GM18858 (cell line): ENCODE results near the gene AMPD2.

ENCODE experiments used
- ATAC-seq: cut with Tn5 transposase; IDR thresholded peaks from one replicate; pipeline ENCODE4 v1.9.1; 2021; ENCODE audit not compliant: unreplicated experiment

Gene AMPD2

DNA sequence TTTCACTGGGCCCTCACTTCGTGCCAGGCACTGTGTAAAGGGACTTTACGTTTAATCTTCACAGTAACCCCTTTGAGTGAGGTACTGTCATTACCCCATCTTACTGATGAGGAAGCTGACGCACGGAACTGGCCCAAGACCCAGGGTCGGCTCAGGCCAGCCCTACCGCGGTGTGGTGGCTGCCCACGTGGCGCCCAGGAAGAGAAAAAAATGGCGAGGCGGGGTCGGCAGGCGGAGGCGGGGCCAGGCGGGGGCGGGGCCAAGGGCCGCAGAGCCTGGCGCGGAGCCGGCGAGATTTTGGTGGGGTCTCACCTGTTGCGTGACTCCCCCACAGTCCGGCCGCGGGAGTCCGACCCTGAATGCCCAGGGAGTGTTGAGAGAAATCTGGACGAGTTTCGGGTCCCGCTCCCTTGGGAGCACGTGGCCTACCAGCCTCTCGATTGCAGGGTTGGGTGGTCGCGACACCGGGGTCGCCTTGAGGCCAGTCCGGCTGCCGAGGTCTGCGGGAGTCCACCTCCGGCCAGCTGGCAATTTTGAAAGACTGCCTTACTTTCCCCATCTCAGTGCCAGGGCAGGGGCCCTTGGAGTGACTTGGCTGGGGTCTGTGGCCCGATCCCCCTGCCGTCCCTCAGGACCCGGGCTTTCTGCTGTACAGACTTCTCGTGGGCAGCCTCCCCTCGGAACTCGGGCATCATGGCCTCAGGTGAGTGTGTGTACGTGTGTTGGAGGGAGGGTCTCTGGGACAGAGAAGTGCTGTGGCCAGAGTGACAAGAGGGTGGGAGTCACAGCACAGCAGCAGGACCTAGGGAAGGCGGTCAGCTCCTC, at the start of gene AMPD2, which contains the start of gene GNAT2:
Gene AMPD2, plus strand, starts transcription at position 262 of the 825 bp plus-strand sequence. CDS start 1,339 bp downstream, outside the sequence.
Gene GNAT2, minus strand, starts transcription at position 41 of the 825 bp plus-strand sequence. CDS start 6,746 bp downstream, outside the sequence.
- ATAC-seq: no peak

DNA sequence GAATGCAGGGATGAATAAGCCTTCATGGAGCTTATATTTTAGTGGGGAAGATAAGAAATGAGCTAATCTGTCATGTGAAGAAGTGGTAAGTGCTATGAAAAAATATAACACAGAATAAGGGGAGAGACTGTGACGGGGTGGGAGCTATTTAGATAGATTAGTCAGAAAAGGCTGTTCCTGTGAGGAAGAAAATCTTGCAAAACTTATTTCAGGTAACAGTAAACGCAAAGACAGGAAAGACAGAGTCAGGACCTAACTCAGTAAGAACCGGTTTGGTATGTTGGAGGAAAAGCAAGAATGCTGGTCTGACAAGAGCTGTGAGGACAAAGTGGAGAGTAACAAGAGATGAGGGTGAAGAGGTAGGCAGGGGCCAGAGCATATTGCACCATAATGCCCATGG, 49.2 kb upstream of the AMPD2 start:
- ATAC-seq: no peak

DNA sequence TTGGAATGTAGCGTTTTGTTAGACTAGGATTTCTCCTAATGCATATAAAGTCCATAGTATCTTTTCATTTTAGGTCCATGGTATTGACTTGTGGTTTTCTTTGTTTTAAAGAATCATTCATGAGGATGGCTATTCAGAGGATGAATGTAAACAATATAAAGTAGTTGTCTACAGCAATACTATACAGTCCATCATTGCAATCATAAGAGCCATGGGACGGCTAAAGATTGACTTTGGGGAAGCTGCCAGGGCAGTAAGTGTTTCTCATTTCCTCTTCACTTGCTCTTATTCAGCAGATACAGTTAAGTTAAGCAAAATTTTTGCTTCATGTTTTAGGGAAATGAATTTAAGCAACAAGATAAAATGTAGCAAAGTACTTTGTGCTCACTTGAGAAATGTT, 45.9 kb upstream of the AMPD2 start:
- ATAC-seq: no peak

DNA sequence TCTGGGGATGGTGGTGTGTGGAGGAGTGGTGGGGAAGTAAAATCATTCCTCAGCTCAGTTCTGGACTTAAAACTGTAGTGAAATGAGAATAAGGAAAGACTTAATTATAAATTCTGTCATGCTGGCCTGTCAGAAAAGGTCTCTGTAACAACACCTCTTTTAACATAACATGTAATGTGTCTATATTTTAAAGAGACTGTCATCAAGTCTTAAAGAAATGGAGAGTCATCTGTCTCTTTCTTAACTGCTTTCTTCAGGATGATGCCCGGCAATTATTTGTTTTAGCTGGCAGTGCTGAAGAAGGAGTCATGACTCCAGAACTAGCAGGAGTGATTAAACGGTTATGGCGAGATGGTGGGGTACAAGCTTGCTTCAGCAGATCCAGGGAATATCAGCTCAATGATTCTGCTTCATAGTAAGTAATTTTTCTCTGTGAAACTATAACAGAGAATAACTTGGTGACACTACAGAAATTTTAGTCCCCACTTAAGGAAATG, 40.6 kb upstream of the AMPD2 start:
- no peak for ATAC-seq

DNA sequence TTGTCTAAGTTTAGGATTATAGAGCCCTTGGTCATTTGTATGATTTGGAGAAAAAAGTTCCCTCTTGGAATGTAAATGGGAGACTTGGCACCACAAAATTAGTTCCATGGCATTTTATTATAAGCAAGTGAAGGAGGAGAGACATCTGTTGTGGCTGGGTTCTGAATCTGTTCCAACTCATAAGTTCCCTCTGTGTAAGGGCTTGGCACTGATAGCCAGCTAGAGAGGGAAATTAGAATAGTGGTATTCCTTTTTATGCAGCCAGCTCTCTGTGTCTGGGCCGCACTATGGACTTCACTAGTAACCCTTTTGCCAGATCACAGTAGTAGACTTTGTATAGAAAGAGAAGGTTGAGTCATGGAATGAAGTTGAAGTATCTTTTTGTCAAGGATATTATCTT, 40.1 kb upstream of the AMPD2 start:
- no peak for ATAC-seq

DNA sequence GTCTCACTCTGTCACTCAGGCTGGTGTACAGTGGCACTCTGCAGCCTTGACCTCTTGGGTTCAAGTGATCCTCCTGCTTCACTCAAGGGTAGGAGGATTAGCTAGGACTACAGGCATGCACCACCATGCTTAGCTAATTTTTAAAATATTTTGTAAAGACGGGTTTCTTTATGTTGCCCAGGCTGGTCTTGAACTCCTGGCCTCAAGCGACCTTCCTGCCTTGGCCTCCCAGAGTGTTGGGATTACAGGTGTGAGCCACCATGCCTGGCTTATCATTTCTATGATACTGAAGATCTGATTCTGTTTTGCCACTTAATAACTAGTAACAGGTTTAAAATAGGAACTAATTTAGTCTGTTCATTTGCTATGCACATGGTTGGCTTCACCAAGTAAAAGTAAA, 37.6 kb upstream of the AMPD2 start:
- ATAC-seq: no peak

DNA sequence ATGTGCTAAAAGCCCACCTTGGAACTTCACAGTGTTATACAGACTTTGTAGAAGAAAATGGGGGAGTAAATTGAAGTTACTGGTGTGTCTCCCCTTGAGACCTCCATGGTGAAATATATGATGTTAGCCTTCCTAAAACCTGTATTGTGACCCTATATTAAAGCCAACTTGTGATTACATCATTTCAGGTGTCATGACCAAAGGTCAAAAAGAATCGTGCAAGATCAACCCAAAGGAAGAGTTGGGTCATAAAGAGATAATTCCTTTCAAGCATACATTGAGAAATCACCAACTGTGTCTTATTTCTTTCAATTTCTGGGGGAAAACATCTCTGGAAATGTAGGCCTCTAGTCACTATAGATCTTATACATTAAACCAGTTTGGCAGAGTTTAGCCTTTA, 34.9 kb upstream of the AMPD2 start:
- no peak for ATAC-seq

DNA sequence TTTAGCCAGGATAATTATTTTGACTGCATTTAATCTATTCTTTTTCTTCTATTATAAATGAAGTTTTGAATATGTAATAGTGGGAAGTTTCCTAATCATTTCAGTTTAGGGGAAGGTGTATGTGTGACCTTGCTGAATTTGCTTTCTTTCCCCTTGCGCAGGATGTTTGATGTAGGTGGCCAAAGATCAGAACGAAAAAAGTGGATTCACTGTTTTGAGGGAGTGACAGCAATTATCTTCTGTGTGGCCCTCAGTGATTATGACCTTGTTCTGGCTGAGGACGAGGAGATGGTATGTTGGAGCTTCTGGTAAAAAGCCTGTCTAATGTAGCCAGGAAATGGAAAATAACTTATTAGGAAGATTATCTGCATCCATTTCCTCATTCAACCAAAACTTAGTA, 33.6 kb upstream of the AMPD2 start:
- ATAC-seq: no peak

DNA sequence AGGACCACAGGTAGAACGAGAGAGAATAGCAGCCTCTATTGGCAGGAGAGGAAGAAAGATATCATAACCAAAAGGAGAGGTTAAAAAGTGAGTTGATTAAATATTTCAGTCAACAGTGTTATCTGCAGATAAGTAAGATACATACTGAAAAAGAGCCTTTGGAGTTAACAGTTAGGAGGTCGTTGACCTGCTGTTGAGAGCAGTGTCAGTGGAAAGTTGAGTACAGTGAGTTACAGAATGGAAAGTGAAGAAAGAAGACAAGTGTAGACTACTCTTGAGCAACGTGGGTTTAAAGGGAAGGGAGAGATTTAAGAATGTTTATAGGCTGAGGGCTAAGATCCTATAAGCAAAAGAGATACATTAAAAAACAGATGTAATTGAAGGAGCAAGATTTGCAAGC, 30.5 kb upstream of the AMPD2 start:
- no peak for ATAC-seq

DNA sequence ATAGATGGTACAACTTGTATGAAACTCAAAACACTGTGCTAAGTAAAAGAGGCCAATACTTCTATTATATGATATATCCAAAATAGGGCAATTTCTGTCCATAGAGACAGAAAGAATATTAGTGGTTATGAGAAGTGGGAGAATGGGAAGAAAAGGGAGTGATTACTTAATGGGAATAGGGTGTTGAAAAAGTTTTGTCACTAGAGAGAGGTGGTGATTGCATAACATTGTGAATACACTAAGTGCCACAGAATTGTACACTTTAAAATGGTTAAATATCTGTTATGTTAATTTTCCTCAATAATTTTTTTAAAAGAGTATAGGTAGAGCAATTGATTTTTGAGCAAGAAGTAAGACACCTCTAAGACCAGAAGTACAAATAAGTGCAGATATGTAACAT, 30.0 kb upstream of the AMPD2 start:
- no peak for ATAC-seq

DNA sequence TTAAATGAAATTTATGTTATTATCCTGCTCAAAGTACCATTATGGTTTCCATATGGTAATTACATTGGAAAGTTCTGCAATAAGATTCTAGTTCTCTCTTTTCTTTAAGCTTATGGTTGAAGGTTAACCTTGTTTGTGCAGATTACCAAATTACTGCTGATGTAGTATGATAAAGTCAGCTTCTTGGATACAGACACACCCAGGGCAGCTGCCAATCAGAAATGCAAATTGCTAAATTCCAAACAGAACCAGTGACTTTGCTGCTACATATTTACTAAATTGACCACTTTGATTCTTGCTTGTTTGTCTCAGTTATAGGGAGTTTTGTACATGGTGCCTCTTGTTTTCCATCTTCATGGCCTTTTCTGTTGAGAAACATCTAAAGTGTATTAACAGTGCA, 26.7 kb upstream of the AMPD2 start:
- ATAC-seq: no peak

DNA sequence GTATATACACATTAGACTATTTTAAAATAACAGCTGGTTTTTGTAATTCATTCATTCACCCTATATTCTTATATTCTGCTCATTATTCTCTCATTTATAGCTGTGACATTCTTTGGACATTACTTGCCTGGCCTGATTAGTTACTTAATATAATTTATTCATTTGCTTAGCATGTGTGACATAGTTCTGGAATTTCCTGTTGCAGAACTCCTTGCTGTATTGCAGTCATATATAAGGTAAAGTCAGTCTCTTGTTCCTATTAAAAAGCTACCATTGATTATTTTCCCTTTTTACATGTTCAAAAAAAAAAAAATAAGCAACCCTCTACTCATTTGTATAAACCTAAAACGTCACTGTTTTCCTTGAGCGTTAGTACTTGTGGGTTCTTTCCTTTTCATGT, 24.1 kb upstream of the AMPD2 start:
- ATAC-seq: no peak

DNA sequence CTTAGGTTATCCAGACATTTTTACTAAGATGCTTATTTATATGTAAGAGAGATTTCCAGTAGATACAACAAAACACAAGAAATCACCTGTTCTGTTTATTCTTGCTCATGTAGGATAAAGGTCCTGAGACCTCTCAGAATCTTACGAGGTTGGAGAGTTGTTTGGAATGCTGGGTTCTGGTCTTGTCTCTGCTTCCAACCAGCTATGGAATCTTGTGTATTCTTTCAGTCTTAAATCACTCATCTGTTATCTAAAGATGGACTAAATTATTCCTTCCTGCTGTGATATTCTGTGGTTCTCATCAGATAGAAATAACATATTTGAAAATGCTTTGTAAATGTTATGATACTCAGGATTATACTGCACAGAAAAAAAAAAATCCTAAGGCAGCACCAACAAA, 21.5 kb upstream of the AMPD2 start:
- ATAC-seq: no peak

DNA sequence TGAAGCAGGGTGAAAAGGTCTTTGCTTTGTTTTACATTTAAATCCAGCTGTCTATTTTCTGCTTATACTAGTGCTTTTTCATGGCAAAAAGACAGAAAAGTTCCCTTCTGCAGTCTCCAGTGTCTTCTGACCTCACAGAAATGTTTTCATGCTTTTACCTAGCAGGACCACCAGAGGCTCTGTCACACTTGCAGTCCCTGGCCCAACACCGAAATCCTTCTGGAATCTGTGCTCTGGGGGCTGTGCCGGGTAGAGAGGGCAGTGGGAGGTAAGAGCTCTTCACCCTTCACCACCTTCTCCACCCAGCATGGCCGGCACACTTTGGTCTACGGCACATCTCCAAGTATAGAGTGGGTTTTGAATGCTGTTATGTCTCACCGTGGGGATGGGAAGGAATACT, 21.0 kb upstream of the AMPD2 start:
- no peak for ATAC-seq

DNA sequence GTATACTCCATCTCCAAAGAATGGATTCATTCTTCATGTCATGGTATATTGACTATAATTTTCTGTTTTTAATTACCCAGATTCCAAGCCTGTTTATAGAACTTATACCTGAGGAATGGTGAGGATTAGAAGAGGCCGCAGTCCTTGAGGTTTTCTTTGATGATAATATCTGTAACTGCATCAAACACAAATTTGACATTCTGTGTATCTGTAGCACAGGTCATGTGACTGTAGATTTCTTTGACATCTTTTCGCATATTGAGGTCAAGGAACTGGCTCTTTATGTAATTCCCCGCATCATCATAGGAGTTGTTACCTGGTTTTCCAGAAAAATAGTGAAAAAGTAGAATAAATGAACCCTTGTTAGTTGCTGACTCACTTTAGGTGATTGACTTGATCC, 16.4 kb upstream of the AMPD2 start:
- ATAC-seq: no peak

DNA sequence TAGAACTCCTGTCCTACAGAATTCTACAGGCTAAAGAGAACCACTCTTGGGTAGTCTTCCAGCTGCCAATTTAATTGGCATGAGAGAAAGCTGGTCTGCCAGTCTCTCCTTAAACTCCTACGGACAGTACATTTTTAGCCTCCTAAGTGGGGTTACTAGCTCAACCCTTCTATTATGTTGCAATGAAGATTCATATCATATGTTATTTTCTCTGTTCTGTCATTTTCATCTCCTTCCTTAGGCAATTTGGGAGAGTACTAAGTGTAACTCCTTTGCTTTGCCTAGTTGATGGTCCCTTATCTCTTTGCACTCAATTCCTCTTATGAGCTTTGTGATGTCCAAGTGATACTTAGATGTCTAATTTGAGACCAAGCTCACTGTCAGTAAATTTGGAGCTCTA, 14.3 kb upstream of the AMPD2 start:
- no peak for ATAC-seq

DNA sequence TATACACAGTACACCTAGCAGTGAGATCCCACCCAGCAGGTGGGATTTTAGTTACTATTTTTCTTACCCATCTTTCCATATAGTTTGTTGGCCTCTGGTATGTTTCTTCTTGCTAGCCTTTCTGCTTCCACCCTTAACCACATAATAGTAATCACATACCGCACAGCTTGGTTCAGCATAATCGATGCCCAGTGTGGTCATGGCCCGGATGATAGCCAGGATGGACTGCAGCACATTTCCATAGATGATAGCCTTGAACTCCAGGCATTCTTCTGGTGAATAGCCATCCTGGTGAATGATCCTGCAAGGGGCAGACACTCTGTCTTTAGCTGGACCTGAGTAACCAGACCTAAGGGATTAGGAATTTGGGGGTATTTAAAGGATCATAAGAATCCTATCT, 9.8 kb upstream of the AMPD2 start:
- ATAC-seq: no peak

DNA sequence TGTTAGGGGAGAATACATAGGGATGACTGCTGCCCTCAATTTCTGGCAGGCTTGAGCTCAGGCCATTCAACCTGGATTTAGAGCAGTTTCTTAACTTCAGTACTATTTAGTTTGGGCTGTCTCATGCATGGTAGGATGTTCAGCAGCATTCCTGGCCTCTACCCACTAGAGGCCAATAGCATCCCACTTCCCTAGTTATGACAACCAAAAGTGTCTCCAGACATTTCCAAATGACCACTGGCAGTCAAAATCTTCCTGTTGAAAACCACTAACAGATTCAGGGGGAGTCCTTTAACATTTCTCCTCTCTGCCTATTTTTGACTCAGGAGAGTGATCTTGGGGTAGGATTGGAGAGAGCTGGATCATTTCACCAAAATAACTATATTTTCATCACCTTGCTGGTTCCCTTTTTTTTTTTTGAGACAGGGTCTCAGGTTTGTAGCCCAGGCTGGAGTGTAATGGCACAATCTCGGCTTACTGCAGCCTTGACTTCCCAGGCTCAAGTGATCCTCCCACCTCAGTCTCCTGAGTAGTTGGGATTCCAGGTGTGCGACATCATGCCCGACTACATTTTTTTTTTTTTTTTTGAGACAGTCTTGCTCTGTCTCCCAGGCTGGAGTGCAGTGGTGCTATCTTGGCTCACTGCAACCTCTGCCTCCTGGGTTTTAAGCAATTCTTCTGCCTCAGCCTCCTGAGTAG, 8.9 kb upstream of the AMPD2 start:
- no peak for ATAC-seq

DNA sequence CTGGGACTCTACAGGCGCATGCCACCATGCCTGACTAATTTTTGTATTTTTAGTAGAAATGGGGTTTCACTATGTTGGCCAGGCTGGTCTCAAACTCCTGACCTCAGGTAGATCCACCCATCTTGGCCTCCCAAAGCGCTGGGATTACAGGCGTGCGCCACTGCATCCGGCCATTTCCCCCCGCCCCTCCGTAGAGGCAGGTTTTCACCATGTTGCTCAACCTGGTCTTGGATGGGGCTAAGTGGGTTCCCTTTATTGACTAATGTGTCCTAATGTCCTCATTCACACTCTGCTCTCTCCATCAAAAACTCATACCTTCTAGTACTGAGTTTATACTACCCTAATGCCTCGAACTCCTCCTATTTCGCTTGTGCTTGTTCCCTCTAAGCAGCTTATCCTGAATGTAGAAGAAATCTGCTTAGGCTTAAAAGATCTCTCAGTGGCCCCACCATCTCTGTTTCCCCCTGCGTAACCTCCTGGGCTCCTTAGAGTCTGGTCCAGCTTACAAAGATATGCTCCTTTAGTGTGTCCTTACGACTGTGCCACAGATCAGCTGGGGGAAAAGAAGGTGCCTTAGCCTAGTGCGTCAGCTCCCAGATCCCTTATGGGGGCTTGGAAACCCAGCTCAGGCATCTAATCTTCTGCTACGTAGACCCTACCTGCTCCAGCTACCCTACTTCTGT, 8.2 kb upstream of the AMPD2 start:
- ATAC-seq: no peak

DNA sequence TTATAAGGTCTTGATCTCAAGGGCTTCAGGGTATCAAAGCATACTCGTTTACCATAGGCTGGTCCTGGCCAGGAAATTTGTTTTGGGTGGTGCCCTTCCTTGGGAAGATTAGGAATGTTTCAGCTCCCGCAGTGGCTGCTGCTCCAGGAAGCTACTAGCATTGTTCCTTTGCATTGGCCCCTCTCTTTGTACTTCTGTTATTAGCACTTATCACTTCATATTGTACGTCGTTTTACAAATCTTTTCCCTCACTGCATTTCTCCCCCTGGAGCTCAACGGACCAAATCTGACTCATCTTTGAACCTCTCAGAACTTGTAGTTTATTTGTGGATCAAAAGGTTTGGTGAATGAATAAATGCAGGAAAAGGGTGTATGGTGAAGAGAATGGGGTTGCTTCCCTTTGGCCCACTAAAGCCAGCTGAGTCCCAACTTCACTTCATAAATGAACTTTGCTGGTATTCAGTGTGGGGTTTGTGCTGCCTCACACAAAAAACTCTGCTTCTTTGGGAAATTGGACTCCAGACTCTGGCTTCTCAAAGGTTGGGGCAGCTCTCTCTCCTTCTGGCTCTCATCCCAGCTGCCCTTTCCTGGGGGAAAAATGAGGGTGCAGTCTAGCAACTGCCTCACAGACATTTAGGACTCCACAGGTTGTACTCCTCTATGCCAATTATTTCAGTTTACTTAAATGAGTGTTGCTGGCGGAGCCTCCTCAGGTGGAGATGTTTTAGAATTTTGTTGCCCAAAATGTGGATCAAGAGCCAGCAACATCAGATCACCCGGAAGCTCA, 6.1 kb upstream of the AMPD2 start:
- ATAC-seq: no peak

DNA sequence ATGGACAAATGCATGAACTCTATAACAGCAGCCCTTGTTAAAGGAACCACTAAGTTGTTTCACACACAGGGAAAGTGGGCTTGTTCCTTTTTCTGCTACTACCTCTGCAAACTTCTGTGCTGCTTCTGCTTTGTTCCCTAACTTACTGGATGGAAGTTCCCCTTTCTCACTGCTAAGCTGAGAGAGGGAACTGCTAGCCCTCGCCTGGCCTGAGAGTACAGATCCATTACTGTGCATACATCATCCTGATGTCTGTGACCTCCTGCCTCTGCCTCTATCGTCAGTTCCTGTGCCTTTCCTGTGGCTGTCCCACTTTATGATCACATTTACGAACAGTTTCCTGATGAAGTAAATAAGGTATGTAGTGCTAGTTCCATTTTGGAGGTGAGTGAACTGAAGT, 3.8 kb upstream of the AMPD2 start:
- no peak for ATAC-seq
